ENCODE data around the gene GPX2. TPM values are rescaled to one million over a fixed set of nuclear protein-coding genes. Genes with fewer than 3 reads are reported as not detected.

GPX2 gene
- total RNA-seq = not detected
- long read RNA-seq = 0 reads

DNA sequence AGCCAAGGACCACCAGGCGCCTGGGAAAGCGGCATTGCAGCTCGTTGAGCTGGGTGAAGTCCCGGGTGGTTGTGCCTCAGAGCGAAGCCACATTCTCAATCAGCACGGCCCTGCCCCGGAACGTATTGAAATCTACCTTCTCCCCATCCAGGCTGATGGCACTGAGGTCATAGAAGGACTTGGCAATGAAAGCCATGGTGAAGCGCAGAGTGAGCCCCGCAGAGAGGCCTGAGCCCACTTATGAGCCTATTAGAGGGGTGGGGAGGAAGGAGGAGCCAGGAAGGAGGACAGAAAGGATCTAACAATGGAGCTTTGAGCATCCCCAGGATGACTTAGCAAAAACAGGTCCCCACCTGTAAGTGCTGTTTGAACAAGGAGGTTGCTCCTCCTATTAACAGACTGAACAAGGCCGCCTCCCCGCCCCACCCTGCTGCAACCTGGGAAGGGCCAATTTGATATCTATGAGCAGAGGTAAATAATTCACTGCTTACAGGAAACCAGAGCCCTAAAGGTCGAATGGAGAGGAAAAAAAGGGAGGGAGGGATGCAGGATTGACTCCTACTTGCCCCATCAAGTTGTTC is at the start of gene GPX2:
Gene GPX2 (minus strand): TSS at position 215 of the 581 bp plus-strand sequence. CDS start 19 bp downstream, at position 196.
- ATAC-seq (no peak), DNase-seq (no peak)
- intact Hi-C loops (cut with micrococcal nuclease) = no loop called here

DNA sequence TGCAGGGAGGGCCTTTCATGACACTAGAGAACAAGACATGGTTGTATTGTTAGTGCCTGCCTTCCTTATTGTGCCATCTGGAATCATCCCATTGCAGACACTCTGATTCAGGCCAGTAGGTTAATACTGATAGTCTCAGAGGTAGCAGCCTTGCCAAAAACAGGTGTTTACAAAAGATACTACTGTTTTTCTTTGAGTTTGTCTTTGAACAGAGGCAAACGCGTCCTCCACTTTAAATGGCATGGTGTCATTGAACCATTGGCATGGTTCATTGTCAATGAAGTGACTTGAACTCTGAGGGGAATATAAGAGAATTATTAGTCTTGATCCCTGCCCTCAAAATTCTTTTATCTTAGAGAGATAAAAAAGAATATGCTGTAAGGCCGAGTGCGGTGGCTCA is 48.4 kb upstream of the GPX2 start:
- ATAC-seq = no peak
- intact Hi-C loops (cut with micrococcal nuclease) = no loop called here
- DNase-seq = no peak

DNA sequence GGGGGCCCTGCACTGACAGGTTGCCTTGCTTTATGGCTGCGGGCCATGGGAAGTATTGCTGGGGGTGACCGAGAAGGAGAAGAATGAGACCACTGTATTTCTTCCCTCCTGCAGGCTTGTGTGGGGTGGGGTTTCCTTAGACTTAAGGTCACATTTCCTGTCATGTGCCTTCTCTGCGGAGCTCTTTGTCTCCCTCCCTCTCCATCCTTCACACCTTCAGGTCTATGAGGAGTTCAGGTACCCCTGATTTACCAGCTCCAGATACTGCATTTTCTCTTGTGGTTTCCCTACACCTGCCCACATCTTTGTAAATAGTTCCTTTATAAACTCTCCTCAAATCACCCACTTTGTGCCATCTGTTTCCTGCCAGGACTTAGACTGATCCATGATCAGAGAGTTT is 47.8 kb upstream of the GPX2 start:
- intact Hi-C loops (cut with micrococcal nuclease) = no loop called here
- ATAC-seq = no peak
- no peak for DNase-seq

DNA sequence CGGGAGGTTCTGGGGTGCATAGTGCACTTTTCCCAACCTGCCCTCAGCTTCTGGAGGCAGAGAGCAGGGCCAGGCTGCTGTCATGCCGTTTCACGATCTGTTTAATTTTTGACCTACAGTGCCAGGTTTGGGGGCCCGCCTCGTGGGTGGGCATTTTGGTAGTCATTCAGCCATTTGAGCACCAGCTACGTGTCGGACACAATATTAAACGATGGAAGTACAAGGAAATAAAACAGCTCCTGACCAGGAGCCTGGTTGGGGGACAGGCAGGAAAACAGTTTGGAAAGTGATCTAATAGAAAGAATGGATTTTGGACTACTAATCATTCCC is 44.9 kb upstream of the GPX2 start:
- intact Hi-C loops (cut with micrococcal nuclease) = no loop called here
- no peak for DNase-seq
- no peak for ATAC-seq

DNA sequence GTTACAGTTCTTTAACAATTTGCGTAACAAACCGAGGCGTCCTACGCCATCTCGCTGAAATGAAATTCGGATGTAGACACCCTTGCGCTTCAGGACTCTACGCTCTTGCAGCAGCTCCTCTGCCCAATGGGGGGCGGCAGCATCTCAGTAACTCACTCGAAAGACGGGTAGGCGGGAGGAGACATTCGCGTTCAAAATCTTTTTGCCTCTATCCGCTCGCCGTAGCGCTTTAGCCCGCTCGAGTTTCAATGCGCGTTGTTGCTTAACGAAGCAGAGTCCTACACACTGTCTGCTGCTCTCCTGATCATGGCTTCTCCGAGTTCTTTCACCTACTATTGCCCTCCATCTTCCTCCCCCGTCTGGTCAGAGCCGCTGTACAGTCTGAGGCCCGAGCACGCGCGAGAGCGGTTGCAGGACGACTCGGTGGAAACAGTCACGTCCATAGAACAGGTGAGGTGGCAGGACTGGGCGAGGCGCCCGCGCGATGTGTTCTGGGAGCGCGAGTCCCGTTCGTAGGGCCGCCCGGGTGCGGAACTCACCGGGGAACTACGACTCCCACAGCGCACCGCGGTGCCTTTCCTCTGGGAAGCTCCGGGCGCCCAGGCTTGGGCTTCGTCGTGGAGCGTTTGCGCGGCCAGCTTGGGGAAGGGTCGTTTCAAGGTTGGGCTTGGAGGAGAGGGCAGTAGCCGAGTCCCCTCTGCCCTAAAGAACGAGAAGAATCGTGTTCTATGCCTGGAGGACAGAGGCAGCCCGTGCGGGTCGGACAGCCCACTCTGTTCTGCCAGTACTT is 44.3 kb upstream of the GPX2 start, which contains the start of gene FNTB:
Gene FNTB (plus strand): TSS at position 248 of the 790 bp plus-strand sequence. CDS start 59 bp downstream, at position 307.
- intact Hi-C loops (cut with micrococcal nuclease) = no loop called here
- ATAC-seq (peak; percentile 98), DNase-seq (peak; percentile 98)

DNA sequence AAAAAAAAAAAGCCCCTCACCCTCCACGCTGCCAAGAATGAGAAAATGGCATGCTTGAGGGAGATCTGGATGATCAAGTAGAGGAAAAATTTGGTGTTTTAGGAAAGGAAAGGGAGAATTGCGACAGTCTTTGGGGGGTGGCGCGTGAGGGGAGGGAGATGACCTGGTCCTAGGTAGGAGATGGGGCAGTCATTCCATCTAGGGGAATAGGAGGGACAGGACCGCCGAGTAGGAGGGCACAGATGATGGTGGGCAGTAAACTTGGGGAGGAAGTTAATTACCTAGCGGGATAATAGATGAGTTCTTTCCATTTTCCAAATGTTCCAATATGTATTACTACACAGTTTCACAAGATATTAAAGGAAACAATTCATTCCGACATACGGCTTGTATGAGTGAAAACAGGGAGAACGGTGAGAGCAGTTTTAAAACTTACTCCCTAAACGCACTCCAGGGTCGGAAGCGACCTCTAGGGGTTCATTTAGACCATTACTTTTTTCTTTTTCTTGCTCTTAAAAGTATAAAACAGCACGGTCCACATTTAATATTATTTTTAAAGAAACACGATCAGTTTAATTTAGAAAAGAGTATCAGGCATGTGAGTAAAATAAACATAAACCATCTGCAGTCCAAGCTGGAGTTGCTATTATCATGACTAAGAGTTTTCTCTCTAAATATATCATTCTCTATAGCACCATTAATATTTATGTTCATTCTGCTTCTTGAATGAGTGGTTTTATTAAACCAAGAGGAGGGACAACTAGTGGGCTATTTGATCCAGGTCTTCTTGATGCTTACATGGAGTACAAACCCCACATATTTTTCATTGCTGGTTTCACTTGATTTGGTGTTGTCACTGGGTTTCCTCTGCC is 41.1 kb upstream of the GPX2 start:
- DNase-seq = no peak
- intact Hi-C loops (cut with micrococcal nuclease) = no loop called here
- no peak for ATAC-seq

DNA sequence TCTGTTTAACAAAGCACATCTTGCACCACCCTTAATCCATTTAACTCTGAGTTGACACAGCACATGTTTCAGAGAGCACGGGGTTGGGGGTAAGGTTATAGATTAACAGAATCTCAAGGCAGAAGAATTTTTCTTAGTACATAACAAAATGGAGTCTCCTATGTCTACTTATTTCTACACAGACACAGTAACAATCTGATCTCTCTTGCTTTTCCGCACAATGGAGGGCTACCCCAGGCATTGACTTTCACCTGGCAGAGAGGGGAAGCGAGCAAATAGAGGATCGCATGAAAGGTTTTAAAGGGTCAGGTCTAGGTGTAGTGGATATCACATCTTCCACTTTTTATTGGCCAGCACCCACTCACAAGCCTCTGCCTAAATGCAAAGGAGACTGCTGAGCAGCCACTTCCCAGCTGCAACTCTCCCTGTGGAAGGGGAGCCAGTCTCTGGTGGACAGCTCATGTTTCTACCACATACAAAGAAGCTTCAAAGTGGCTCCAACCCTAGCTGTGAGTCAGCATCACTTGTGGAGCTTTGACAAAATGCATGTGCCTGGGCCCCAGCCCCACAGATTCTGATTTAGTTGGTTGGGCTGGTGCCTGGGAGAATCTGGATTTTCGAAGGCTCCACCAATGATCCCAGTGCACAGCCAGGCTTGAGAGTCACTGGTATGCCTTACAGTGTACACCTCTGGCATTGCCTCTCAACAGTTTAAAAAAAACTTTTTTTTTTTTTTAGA is 37.0 kb upstream of the GPX2 start:
- ATAC-seq (no peak), DNase-seq (no peak)
- intact Hi-C loops (cut with micrococcal nuclease) = no loop called here

DNA sequence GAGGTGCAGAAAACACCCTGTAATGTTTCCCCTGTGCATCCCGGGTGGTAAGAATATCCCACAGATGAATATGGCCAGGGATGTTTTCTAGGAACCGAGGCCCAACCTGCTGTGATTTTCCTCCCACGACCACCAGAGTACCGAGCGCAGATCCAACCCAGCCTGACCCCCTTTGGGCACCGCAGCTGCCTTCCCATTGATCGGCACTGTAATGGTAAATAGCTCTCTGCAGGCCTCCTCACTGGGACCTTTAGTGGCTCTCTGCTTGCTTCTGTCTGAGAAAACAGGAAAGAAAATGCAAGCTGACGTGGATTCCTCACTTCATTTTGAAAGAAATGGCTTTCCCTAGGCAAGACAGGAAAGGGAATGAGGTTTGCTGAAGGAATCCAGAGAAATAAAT is 32.0 kb upstream of the GPX2 start:
- intact Hi-C loops (cut with micrococcal nuclease) = no loop called here
- ATAC-seq = no peak
- no peak for DNase-seq

DNA sequence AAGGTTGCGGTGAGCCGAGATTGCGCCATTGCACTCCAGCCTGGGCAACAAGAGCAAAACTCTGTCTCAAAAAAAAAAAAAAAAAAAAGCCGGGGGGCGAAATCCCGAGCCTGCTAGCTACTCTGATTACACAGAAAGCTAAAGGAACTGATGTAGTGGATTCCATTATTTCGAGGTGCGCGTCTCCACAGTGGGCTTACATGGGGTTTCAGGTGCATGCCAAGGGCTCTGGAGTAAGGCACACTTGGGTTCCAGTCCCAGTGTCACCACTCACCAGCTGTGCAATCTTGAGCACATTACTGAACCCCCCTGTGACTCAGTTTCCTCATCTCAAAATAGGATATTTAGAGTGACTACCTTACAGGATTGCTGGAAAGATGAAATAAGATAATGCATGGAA is 31.3 kb upstream of the GPX2 start:
- intact Hi-C loops (cut with micrococcal nuclease) = no loop called here
- DNase-seq (no peak), ATAC-seq (no peak)

DNA sequence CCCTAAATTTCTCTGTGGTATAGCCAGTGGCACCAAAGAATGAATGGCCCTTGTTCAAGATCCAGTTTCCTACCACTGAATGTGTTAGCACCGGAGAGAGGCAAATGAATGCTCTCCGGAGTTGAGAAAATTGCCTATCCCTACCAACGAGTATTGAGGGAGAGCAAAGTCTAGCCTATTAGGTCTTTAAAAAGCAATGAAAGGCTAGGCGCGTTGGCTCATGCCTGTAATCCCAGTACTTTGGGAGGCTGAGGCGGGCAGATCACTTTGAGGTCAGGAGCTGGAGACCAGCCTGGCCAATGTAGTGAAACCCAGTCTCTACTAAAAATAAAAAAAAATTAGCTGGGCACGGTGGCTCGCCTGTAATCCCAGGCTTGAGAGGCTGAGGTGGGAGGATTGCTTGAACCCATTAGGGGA is 30.5 kb upstream of the GPX2 start:
- DNase-seq = no peak
- ATAC-seq = no peak
- intact Hi-C loops (cut with micrococcal nuclease) = no loop called here

DNA sequence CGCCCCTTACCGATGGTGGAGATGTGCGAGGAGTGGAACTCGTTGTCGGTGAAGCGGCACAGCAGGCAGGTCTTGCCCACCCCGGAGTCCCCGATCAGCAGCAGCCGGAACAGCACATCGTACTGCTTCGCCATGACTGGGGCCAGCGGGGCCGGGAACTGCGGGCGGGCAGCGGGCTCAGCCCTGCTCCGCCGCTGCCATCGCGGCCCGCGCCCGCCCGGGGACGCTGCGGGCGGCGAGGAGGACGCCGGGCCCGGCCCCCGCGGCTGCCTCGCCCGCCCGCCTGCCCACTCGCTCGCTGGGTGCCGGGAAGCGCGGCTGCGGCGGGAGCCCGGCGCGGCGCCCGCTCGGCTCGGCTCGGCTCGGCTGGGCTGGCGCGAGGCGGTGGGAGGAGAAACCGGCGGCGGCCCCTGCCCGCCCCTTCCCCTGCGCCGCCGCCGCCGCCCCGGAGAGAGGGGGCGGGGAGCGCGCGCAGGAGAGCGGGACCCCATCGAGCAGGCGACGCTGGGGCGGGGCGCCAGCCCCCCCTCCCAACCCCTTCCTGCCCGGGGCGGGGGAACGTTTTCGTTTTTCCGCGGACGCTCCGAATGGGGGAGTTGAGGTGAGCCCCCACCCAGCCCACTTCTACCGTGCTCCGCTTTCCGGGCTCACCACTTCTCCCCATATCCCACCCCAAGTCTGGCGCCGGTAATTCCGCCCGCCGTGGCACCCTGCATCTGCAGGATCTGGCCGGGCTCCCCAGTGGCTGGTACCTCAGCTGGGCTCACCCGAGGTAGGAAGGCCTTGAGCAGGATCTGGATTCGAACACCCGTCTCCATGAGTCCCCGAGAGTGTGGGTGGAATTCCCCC is 29.6 kb upstream of the GPX2 start, which contains the start of gene RAB15:
Gene RAB15 (minus strand): TSS at position 394 of the 849 bp plus-strand sequence. CDS start 260 bp downstream, at position 134.
- peak; percentile 83 for ATAC-seq
- intact Hi-C loops (cut with micrococcal nuclease) = no loop called here
- DNase-seq = peak; percentile 70

DNA sequence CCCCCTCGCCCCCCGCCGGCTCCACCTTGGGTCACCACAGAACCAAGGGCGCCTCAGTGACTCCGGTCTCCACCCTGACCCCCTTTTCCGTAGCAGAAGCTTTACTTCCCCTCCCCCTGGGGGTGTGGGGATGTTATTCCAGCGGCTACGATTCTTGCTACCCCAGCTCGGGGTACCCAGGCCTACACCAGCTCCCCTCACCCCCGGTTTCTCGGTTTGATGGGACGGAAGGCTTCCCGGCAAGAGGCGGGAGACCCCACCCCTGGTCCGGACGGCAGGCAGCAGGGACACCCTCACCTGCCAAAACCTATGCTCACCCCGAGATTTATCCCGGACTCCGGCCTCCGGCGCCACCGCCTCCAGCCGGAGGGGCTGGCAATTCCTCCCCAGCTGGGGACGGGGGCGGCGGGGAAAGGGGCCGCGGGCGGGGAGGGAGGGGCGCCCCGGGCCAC is 29.0 kb upstream of the GPX2 start:
- ATAC-seq = no peak
- DNase-seq = no peak
- intact Hi-C loops (cut with micrococcal nuclease) = no loop called here

DNA sequence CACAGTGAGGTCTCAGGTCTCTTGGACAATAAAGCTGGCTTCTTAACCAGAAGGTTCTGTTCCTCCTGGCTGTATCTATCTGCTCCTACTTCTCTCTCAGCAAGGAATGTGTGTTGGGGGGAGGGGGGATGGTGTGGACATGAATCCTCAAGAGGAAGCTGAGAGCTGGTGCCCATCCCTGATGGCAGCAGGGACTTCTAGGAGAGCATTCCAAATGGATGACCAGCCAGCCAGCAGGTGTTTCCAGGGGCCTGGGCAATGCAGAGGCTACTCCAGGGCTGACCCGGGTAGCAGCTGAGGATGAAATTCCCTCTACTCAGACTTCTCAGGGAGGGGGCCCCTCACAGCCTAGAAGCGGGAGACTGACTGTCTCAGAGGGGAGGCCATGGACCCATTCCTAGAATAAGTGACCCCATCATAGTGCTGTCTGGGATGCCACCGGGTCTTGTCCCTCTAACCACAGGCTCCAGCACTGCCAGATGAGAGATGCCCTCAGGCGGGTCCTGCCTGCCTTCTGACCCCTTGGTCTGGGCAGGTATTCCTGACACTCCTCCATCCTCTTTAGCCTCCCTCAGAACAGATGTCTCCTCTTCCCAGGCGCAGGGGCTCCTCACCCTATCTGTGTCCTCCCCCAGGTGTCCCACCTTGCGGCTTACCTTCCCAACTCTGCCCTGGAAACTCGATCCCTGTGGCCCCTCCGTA is 28.4 kb upstream of the GPX2 start:
- ATAC-seq (peak; percentile 7), DNase-seq (no peak)
- intact Hi-C loops (cut with micrococcal nuclease) = no loop called here

DNA sequence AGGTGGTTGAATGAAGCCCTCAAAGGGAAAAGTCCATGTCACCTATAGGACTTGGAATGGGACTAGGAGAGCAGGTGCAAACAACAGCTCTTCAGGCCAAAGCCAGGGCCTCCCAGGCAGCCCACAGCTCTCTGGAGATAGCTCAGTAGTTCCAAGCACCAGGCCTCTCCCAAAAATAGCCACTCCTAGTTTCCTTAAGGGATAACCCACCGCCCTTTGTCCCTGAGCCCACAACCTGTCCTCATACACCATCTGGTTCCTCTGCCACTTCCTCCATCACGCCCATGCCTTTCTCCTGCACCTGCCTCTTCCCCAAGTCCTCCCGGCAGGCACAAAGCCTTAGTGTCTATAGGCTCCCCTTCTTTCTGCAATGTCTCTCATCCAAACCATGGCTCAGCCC is 27.5 kb upstream of the GPX2 start:
- ATAC-seq = no peak
- no peak for DNase-seq
- intact Hi-C loops (cut with micrococcal nuclease) = no loop called here

DNA sequence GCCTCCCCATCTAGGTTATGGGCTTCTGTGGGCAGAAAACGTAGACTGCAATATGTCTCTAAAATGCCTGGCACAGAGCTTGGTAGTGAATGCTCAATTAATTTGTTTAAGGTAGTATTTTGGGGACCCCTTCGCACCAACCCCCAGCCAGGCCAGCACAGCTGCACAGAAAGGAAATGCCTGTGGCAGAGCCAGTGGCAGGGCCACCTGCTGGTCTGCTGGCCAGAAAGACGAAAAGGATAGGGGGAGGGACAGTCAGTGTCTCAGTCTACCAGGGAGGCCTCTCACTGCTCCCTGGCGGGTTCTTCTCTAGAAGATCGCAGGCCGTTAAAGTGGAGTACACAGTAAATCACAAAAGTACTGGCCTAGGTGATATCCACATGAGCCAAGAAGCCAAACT is 26.1 kb upstream of the GPX2 start:
- DNase-seq = no peak
- intact Hi-C loops (cut with micrococcal nuclease) = no loop called here
- ATAC-seq = no peak

DNA sequence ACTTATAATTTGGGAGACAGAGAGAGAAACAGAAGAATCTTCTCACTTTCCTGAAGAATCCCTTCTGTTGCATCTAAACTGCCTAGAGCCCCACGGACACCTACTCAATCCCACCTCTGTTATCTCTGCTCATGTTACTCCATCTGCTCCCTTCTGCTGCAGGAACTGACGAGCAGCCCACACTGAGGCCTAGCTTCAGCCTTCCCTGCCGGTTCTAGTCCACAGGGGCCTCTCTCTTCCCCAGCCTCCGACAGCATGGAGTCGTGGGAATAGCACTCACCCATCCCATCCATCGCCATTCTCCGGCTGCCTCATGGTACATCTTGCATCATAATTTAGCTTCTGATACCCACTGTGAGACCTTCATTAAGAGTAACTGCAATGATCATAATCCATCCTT is 25.6 kb upstream of the GPX2 start:
- ATAC-seq = no peak
- intact Hi-C loops (cut with micrococcal nuclease) = no loop called here
- DNase-seq = no peak

DNA sequence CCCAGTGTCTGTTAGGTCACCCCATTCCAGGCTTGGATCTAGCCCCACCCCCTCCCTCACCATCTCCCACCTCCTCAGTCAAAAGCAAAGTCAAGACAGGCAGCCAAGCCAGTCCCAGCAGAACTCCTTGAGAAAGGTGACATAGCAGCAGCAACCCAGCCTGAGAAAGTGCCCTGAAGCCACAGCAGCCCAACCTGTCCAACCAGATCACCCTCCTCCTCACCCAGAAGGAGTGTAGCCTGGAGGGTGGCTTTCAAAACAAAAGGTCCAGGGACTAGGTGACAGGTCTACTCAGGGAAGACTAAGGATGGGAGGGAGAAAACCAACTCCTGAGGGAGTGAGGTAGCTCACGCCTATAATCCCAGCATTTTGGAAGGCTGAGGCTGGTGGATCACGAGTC is 24.4 kb upstream of the GPX2 start:
- intact Hi-C loops (cut with micrococcal nuclease) = no loop called here
- no peak for DNase-seq
- ATAC-seq = no peak
